Stimulated activated CD8-positive, alpha-beta memory T cell treated with anti-CD3 and anti-CD28 coated beads, Interleukin-7, amount 100 ng/mL, for 4 hours (primary cell): ENCODE data around the gene PDGFRB.
A peak's percentile ranks its signal among the peaks of the same experiment; 100 is the strongest.
"Not testable (repeated sequence)": the region's sequence is repeated elsewhere in the genome, so short reads cannot be mapped to it uniquely, and the experiment has no call there.

Source experiments
- DNase-seq, 2 donors: peaks; one replicate each; pipeline ENCODE4 v3.0.0-alpha.2; 2020; ENCODE audit warnings: low read depth in 2 of 2

The PDGFRB gene

GRCh38 chr5:150084754-150085153 is 70.9 kb downstream of the PDGFRB start:
- not testable (repeated sequence) for DNase-seq

GRCh38 chr5:150082889-150083288 is 72.8 kb downstream of the PDGFRB start:
- DNase-seq = no peak

GRCh38 chr5:150082374-150082773 is 73.3 kb downstream of the PDGFRB start:
- no peak for DNase-seq

- peak in 1 of 2 donors; percentile 19 for DNase-seq
These were observed 73.9 kb downstream of the PDGFRB start for GRCh38 chr5:150081541-150082283.

- no peak for DNase-seq
These were observed 74.8 kb downstream of the PDGFRB start for GRCh38 chr5:150080696-150081435.

- no peak for DNase-seq
These were observed 75.7 kb downstream of the PDGFRB start for GRCh38 chr5:150079909-150080461.

GRCh38 chr5:150078802-150079689 is 76.6 kb downstream of the PDGFRB start:
- no peak for DNase-seq

GRCh38 chr5:150077996-150078801 is 77.4 kb downstream of the PDGFRB start:
- no peak for DNase-seq

GRCh38 chr5:150077060-150077459 is 78.6 kb downstream of the PDGFRB start:
- no peak for DNase-seq

GRCh38 chr5:150075806-150076205 is 79.8 kb downstream of the PDGFRB start:
- DNase-seq = no peak

GRCh38 chr5:150075233-150075632 is 80.4 kb downstream of the PDGFRB start:
- DNase-seq = no peak

GRCh38 chr5:150073677-150074076 is 82.0 kb downstream of the PDGFRB start:
- no peak for DNase-seq

GRCh38 chr5:150073086-150073625 is 82.5 kb downstream of the PDGFRB start:
- DNase-seq = no peak

- no peak for DNase-seq
These were observed 84.8 kb downstream of the PDGFRB start for GRCh38 chr5:150070821-150071220.

GRCh38 chr5:150069672-150070627 is 85.7 kb downstream of the PDGFRB start:
- no peak for DNase-seq

- no peak for DNase-seq
These were observed 86.5 kb downstream of the PDGFRB start for GRCh38 chr5:150068961-150069645.

- no peak for DNase-seq
These were observed 87.2 kb downstream of the PDGFRB start for GRCh38 chr5:150068472-150068871.

GRCh38 chr5:150068071-150068470 is 87.6 kb downstream of the PDGFRB start:
- DNase-seq = no peak

GRCh38 chr5:150067405-150067960 is 88.2 kb downstream of the PDGFRB start:
- DNase-seq = no peak
